GM06990 (cell line): ENCODE measurements around the gene UBE2G1.

Experiments
- DNase-seq: peaks from one replicate; pipeline ENCODE4 v3.0.0-alpha.2; 2011; ENCODE audit not compliant: insufficient read length; ENCODE audit errors: extremely low read depth
- H3K27me3 ChIP-seq: replicated peaks from 2 replicates; pipeline ENCODE4 v1.6.0; 2011; ENCODE audit warnings: low read length; ENCODE audit not compliant: control insufficient read depth, insufficient read depth
- H3K36me3 ChIP-seq: 2 replicates; pipeline ENCODE4 v1.5.1; 2011; ENCODE audit warnings: low read length; ENCODE audit not compliant: control insufficient read depth, insufficient read depth
- H3K4me3 ChIP-seq: replicated peaks from 2 replicates; pipeline ENCODE4 v1.5.1; 2011; ENCODE audit warnings: low read depth, mild to moderate bottlenecking, control low read depth, low read length
- CTCF ChIP-seq: IDR thresholded peaks from 2 replicates; pipeline ENCODE4 v1.5.1; 2011; ENCODE audit warnings: low read length, control low read depth, mild to moderate bottlenecking, inconsistent platforms; ENCODE audit not compliant: insufficient read depth, poor library complexity, severe bottlenecking

Gene UBE2G1

DNA sequence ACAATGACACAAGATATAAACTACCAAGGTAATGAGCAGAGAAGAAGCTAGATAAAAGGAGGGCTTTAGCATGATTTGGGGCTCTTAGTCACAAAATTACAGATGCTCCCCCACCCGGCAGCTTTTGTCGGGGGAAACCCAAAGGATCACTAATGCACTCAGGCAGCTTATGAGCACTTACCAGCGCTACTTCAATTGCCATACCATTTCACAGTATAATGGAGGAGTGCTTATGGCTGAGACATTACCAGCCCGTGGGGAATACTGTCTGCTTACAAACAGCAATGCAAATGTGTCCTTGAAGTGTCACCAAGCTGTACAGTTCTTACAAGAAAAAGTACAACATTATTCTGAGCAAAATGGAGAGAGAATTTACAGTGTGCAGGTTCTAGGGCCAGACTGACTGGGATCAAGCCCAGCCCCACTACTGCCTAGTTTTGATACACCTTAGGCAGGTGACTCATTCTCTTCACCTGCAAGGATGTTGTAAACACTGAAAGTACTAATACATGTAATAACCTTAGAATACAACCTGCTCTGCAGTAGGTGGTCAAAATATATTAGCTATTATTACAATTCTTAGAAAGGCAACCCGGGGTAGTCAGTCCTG, 119.0 kb downstream of the UBE2G1 start:
- H3K36me3 ChIP-seq: peaks cover 2% of the 10 kb centered on the region; the same call in 1 of the 2 replicates
- no peak overlapping the region for H3K4me3 ChIP-seq
- H3K27me3 ChIP-seq: no peaks in the 10 kb centered on the region
- no peak for TF ChIP-seq CTCF
- no peak for DNase-seq

- Histone ChIP-seq H3K27me3 (no peaks in the 10 kb centered on the region), H3K36me3 (peaks cover 6% of the 10 kb centered on the region), H3K4me3 (no peak overlapping the region)
- no peak for TF ChIP-seq CTCF
- no peak for DNase-seq
Observed at GRCh38 chr17:4246674-4247073, 119.8 kb downstream of the UBE2G1 start.

GRCh38 chr17:4241535-4241934, 124.9 kb downstream of the UBE2G1 start:
- Histone ChIP-seq H3K27me3 (no peaks in the 10 kb centered on the region), H3K4me3 (no peak overlapping the region), H3K36me3 (peaks cover 10% of the 10 kb centered on the region)
- TF ChIP-seq CTCF: no peak
- DNase-seq: no peak

- no peaks in the 10 kb centered on the region for H3K27me3 ChIP-seq
- H3K36me3 ChIP-seq: peaks cover 11% of the 10 kb centered on the region
- no peak for DNase-seq
- H3K4me3 ChIP-seq: no peak overlapping the region
- no peak for TF ChIP-seq CTCF
Observed at GRCh38 chr17:4236456-4236855, 130.0 kb downstream of the UBE2G1 start.

GRCh38 chr17:4235372-4236279, 130.8 kb downstream of the UBE2G1 start:
- DNase-seq: no peak
- no peak for TF ChIP-seq CTCF
- Histone ChIP-seq H3K4me3 (no peak overlapping the region), H3K27me3 (no peaks in the 10 kb centered on the region), H3K36me3 (peaks cover 9% of the 10 kb centered on the region)
